ENCODE measurements around the gene ARSG. TPM values are rescaled to one million over a fixed set of nuclear protein-coding genes. Genes with fewer than 3 reads are reported as not detected.

The ARSG gene
- total RNA-seq, 1 experiment from 2014 or later = 7.9 TPM

DNA sequence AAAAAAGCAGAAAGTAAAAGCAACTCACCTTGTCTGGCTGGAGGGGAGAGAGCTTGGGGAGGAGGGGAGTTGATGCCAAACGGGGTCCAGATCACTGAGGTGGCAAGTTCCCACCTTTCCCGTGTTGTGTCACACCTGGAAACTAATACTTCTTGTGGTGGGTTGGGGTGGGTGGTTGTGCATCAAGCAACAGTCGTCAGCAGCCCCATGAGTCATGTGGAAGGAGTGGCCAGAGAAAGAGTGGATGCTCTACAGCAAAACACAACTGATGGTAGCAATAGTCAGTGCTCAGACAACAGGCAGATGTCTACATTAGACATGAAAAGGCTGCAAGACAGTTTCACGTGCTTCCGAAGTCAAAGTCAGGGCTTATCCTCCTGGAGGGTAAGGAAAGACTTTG is 35.4 kb downstream of the ARSG start:
- TF ChIP-seq FOXK1 (CRISPR knock-in tag; IDR thresholded peaks at IDR 0.05) = no peak
- TF ChIP-seq, protein P1, sequence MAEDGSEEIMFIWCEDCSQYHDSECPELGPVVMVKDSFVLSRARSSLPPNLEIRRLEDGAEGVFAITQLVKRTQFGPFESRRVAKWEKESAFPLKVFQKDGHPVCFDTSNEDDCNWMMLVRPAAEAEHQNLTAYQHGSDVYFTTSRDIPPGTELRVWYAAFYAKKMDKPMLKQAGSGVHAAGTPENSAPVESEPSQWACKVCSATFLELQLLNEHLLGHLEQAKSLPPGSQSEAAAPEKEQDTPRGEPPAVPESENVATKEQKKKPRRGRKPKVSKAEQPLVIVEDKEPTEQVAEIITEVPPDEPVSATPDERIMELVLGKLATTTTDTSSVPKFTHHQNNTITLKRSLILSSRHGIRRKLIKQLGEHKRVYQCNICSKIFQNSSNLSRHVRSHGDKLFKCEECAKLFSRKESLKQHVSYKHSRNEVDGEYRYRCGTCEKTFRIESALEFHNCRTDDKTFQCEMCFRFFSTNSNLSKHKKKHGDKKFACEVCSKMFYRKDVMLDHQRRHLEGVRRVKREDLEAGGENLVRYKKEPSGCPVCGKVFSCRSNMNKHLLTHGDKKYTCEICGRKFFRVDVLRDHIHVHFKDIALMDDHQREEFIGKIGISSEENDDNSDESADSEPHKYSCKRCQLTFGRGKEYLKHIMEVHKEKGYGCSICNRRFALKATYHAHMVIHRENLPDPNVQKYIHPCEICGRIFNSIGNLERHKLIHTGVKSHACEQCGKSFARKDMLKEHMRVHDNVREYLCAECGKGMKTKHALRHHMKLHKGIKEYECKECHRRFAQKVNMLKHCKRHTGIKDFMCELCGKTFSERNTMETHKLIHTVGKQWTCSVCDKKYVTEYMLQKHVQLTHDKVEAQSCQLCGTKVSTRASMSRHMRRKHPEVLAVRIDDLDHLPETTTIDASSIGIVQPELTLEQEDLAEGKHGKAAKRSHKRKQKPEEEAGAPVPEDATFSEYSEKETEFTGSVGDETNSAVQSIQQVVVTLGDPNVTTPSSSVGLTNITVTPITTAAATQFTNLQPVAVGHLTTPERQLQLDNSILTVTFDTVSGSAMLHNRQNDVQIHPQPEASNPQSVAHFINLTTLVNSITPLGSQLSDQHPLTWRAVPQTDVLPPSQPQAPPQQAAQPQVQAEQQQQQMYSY (CRISPR knock-in tag; IDR thresholded peaks at IDR 0.05) = no peak
- ChIA-PET CTCF (no interaction called here), POLR2A (no interaction called here)
- DNase-seq (ENCODE audit: low spot score) (no peak), ATAC-seq (no peak)
- Mint-ChIP-seq H3K9me3 (peaks cover 28% of the 10 kb centered on the region), H3K27me3 (ENCODE audit: low read depth) (no peaks in the 10 kb centered on the region; the same call in none of the 2 replicates), H3K4me3 (no peak overlapping the region), H3K36me3 (peaks cover 21% of the 10 kb centered on the region), H3K27ac (no peak overlapping the region), H3K4me1 (peaks cover 5% of the 10 kb centered on the region)

- ATAC-seq (peak; percentile 36), DNase-seq (ENCODE audit: low spot score) (no peak)
- Mint-ChIP-seq H3K9me3 (peaks cover 40% of the 10 kb centered on the region), H3K27ac (no peak overlapping the region), H3K4me3 (no peak overlapping the region), H3K36me3 (peaks cover 33% of the 10 kb centered on the region), H3K27me3 (ENCODE audit: low read depth) (peaks cover 6% of the 10 kb centered on the region), H3K4me1 (no peaks in the 10 kb centered on the region)
- no peak for TF ChIP-seq ATF6 (CRISPR knock-in tag; IDR thresholded peaks at IDR 0.05)
- no peak for TF ChIP-seq ERG (CRISPR knock-in tag; IDR thresholded peaks at IDR 0.05)
- no peak for TF ChIP-seq CREB1 (CRISPR knock-in tag; IDR thresholded peaks at IDR 0.05)
- TF ChIP-seq SMAD3 (CRISPR knock-in tag; IDR thresholded peaks at IDR 0.05; ENCODE audit: borderline replicate concordance) = no peak
- TF ChIP-seq OVOL2 (CRISPR knock-in tag; IDR thresholded peaks at IDR 0.05; ENCODE audit: borderline replicate concordance) = no peak
- TF ChIP-seq GTF2I (CRISPR knock-in tag; conservative IDR thresholded peaks at IDR 0.05) = no peak
- TF ChIP-seq ELF4 (CRISPR knock-in tag; IDR thresholded peaks at IDR 0.05; ENCODE audit: low read depth) = no peak
- no peak for TF ChIP-seq ZNF671 (CRISPR knock-in tag; IDR thresholded peaks at IDR 0.05)
- TF ChIP-seq, protein P2, sequence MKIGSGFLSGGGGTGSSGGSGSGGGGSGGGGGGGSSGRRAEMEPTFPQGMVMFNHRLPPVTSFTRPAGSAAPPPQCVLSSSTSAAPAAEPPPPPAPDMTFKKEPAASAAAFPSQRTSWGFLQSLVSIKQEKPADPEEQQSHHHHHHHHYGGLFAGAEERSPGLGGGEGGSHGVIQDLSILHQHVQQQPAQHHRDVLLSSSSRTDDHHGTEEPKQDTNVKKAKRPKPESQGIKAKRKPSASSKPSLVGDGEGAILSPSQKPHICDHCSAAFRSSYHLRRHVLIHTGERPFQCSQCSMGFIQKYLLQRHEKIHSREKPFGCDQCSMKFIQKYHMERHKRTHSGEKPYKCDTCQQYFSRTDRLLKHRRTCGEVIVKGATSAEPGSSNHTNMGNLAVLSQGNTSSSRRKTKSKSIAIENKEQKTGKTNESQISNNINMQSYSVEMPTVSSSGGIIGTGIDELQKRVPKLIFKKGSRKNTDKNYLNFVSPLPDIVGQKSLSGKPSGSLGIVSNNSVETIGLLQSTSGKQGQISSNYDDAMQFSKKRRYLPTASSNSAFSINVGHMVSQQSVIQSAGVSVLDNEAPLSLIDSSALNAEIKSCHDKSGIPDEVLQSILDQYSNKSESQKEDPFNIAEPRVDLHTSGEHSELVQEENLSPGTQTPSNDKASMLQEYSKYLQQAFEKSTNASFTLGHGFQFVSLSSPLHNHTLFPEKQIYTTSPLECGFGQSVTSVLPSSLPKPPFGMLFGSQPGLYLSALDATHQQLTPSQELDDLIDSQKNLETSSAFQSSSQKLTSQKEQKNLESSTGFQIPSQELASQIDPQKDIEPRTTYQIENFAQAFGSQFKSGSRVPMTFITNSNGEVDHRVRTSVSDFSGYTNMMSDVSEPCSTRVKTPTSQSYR (CRISPR knock-in tag; IDR thresholded peaks at IDR 0.05) = no peak
- ChIA-PET POLR2A (no interaction called here), CTCF (interaction anchor here (1.0 to 3.2 kb wide), 4 partner anchors 55 to 109 kb away, joined by 4 to 19 read pairs (median 6); no protein-coding TSS in a partner anchor)
Measured at GRCh38 chr17:68327823-68328557, 36.7 kb downstream of the ARSG start.

DNA sequence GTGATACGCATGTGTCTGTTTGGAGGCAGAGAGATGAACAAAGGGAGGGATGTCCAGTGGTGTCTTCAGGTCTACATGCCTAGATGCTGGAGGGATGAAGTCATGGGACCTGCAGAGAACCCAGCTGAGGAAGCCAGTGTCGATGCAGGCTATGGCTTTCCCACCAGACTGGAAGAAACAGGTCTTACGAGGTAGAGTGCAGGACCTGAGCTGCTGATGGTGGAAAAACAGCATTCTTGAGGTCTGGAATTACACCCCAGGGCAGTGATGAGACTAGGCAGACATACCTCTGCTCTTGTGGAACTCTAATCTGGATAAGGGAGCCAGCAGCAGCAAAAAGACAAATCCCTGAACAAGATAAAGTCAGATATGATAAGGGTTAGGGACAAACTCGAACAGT is 37.4 kb downstream of the ARSG start:
- POLR2A ChIA-PET = no interaction called here
- H3K27ac Mint-ChIP-seq = no peak overlapping the region
- DNase-seq (ENCODE audit: low spot score) = no peak
- TF ChIP-seq ZNF138 (CRISPR knock-in tag; conservative IDR thresholded peaks at IDR 0.05) (no peak), ZNF121 (CRISPR knock-in tag; IDR thresholded peaks at IDR 0.05) (no peak), ZNF532 (CRISPR knock-in tag; IDR thresholded peaks at IDR 0.05; ENCODE audit: borderline replicate concordance) (no peak)
- TF ChIP-seq, protein P3, sequence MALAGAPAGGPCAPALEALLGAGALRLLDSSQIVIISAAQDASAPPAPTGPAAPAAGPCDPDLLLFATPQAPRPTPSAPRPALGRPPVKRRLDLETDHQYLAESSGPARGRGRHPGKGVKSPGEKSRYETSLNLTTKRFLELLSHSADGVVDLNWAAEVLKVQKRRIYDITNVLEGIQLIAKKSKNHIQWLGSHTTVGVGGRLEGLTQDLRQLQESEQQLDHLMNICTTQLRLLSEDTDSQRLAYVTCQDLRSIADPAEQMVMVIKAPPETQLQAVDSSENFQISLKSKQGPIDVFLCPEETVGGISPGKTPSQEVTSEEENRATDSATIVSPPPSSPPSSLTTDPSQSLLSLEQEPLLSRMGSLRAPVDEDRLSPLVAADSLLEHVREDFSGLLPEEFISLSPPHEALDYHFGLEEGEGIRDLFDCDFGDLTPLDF (CRISPR knock-in tag; IDR thresholded peaks at IDR 0.05) = no peak

More for the DNA sequence above, 37.4 kb downstream of the ARSG start:
- CTCF ChIA-PET = interaction anchor here (1.2 to 3.2 kb wide), 4 partner anchors 54 to 156 kb away, joined by 3 to 19 read pairs (median 4); no protein-coding TSS in a partner anchor
- no peaks in the 10 kb centered on the region for H3K4me1 Mint-ChIP-seq
- H3K4me3 Mint-ChIP-seq = no peak overlapping the region
- peaks cover 35% of the 10 kb centered on the region for H3K36me3 Mint-ChIP-seq
- H3K27me3 Mint-ChIP-seq (ENCODE audit: low read depth) = peaks cover 6% of the 10 kb centered on the region
- ATAC-seq = no peak
- peaks cover 42% of the 10 kb centered on the region for H3K9me3 Mint-ChIP-seq
